GM21576 (cell line): Measurements from ENCODE around the gene CNTN1.

Experiments
- ATAC-seq: cut with Tn5 transposase; IDR thresholded peaks from one replicate; pipeline ENCODE4 v1.9.1; 2021; ENCODE audit warnings: mild to moderate bottlenecking, moderate library complexity; ENCODE audit not compliant: unreplicated experiment

CNTN1 gene

DNA sequence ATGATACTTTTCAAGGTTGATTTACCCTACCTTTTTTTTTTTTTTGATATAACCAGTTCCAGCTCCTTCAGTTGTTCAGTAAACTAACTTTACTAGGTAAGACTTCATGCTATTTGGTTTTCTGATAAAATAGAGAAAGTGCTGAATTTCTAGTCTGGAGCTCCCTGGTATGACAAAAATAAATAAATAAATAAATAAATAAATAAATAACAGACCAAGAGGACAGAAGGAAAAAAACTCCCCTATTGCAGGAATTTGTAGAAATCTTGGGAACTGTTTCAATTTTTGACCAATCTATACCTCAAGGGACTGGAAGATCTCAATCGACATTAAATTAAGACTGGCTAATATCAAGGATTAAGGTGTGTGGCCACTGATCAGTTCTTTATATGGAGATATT, 265.2 kb downstream of the CNTN1 start:
- no peak for ATAC-seq

DNA sequence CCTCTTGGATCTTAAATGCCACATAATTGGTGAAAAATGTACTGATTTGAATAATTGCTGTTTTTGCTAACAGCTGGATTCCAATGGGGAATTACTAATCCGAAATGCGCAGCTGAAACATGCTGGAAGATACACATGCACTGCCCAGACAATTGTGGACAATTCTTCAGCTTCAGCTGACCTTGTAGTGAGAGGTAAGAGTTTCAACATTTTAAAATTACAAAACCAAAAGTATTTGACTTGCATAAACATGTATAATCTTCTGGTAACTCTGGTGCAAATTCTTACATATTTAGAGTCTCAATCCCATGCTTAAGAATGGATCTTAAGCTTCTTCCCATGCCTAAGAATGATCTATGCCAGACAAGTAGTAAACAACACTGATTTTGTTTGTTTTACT, 266.8 kb downstream of the CNTN1 start:
- ATAC-seq = no peak

DNA sequence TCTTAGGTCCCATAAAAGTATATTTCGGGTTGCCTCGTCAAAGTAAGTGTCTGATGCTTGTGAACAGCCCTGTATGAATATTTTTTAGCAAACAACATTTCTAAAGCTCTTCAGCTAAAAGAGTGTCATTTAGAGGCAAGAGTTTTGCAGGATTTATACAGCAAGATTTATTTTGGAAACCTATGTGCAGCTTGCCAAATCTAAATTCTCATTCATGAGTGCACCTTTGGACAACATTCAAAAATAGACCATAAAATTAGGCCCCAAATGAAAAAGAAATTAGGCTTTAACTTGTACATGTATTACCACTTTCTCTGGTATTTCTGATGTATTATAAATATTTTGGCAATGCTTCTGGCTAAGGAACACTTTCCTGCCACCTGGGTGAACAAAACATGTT, 271.5 kb downstream of the CNTN1 start:
- no peak for ATAC-seq

DNA sequence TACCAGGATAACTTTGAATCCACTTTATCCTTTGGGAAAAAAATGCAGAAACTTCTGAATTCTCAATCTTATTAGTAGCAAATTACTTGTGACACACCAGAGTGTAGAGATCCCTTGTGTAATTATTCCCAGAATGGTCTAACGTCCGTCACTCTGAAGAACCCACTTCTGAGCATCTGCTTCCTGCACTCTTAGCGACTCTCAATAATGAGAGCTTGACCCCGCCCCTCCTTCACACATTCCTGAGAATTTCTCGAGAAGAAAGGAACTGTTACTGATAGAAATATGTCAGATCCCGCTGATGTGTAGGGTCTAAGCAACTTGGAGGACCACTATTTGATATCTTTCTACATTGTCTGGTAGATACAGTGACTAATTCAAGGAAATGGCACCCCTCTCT, 277.6 kb downstream of the CNTN1 start:
- no peak for ATAC-seq

DNA sequence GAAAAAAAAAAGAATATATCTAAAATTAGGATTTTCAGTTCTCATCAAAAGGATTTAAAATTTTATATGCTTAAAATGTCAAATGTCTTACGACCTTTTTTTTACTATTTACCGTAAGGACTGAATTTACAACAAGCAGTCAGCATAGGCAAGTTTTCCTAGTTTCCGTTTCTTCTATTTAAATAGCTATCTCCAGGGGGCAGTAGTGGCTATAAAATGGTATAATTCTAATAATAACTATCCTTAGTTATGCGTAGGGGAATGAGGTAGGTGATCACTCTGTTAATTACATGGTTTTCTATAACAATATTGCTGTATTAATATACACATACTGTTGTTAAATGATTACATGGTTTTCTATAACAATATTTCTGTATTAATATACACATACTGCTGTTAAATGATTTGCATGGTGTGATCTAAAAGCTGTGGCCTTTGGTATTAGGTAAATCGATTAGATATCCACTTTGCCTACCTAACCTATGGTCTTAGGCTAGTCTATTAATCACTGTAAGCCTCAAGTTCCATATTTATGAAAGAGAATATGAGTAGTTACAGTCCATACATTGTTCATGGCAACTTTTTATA, 278.2 kb downstream of the CNTN1 start:
- ATAC-seq = no peak

DNA sequence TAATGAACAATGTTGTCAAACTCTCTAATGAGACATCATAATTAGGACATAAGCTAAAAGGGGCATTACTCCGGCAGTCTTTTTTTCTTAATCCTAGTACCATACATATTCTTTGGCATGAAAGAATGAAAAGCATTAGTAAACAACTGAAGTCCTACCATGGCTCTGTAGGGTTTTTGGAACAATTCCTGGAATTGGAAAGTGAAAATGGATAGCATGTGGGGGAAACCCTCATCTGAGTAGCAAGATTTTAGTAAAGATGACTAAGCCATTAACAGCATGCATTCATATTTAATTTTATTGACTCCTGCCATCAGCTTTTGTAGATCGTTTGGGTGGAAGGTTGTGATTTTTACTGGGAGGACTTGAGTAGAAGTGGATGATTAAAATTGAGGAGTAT, 279.7 kb downstream of the CNTN1 start:
- no peak for ATAC-seq

DNA sequence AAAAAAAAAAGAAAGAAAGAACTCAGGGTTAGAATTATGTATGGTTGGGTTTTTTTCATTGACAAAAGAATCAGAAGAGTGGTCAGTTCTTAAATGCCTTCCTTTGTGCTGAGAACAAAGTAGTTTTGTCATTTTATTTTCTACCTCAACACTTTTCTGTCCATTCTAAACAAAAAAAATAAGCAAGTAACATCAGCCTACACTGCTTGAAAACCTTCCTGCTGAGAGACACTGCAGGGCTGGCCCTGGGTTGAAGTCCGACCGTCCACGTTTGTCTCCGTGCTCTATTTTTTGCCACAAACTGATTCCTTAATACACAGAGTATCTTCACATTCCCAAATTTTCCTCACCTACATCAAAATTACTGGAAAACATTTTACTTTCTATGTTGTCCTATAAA, 284.3 kb downstream of the CNTN1 start:
- ATAC-seq = no peak

DNA sequence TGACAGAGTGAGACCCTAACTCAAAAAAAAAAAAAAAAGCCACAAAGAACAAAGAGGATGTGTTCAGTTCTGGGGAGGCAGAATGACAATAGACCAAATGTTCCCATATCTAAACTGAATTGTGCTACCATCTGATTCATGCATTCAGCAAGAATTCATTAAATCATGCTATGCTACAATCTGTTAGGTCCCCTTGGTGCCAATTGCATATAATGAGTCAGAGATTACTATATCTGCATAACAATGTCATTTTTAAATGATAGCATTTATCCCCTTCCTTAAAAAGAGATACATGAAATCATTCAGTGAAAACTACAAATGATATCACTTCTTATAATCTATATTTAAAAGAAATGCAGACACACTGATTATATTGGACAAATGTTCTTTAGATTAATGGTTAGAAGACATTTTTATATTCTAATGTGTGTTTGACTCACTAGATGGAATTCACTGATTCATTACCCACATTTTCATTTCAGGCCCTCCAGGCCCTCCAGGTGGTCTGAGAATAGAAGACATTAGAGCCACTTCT, 288.3 kb downstream of the CNTN1 start:
- no peak for ATAC-seq

DNA sequence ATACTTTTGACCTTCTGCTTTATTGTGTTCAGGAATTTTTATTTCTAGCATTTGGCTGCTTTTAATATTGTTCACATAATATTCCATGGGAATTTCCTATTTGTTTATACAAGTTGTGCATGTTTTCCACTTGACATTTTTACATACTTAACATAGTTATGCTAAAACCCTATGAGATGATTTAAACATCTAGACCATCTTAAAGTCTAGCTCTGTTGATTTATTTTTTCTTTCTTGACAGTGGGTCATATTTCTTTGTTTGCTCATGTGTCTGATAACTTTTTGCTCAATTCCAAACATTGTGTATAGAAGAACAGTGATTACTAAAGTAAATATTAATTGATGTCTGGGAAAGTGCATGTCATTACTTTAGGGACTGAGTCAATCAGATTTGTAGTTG, 293.8 kb downstream of the CNTN1 start:
- ATAC-seq = no peak

DNA sequence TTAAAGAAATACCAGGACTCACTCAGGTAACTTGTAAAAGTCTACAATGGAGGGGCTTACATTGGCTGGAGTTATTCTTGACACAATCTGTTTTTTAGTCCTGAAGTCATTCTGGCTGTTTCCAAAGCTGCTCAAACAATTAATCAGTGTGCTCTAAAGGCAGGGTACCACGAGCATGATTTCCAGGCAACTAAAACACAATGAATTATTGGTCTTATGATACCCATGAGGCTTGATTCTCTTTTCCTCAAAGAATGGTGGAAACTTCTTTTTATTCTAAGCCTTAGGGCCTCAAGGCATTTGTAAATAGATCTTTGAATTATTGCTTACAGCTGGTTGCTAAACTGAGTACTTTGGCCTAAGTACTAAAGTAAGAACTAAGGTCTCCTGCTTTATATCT, 296.1 kb downstream of the CNTN1 start:
- ATAC-seq = no peak

DNA sequence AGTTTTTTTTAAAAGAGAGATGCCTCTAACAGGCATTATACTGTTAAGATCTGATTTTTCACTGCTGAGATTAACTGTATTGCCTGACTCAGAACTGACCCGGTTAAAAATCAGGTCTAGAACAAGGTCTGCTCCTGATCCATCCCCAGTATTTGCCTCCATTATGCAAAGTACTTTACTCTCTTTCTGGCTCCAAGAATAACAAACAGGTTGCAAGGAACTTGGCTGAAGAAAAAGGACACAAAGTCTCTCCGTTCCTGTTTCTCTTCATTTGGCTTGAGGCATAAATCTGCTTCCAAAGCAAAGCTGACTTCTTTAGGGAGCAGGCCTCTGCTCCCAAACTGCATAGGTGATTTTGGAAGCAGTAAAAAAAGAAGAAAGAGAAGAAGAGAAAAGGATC, 296.6 kb downstream of the CNTN1 start:
- ATAC-seq = no peak

DNA sequence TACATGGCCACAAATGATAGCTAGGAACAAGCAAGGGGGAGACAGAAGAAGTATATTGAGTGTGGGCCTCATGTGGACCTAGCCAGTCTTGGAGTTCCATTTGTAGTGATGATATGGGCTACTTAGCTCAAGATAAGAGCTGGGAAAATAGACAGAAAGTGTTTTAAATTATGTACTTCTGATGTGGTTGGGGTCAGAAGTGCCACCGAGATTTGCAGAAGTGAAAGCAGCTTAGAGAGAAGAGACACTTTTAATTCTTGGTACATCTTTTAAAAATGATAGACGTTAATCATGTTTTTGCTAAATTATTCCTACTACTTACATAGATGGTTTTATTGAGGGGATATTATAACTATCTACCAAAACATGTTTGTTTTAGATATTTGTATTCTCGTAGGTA, 297.5 kb downstream of the CNTN1 start:
- no peak for ATAC-seq

DNA sequence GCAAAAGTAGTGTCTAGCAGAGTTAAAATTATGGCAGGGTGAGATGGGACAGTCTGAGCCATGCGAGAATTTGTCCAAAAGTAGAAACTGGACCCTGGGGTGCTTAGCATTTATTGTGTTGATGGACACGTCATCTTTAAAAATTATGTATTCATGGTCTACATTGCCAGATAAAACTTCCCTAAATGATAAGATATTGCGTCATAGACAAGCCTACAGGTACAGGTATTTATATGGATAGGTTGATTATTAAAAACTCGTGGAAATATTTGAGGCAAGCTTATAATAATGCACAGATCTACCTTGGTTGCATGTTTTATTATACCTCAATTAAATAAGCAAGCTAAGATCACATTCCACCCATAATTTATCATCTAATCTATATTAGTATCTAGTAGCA, 299.9 kb downstream of the CNTN1 start:
- no peak for ATAC-seq

DNA sequence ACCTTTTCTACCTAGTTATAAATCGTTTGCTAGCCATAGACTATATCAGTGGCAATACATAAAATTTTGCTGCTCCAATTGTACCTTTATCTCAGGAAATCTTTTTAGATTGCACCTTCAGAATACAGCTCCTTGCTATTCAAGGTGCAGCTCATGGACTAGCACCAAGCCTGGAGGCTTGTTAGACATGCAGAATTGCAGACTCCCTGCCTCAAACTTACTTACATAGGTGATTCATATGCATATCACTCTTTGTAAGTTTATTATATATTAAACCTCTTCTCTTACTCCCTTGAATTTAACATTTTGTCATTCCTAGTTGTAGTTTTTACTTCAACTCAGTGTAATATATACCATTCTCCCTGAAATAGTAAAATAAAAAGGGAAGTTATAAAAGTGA, 300.4 kb downstream of the CNTN1 start:
- no peak for ATAC-seq

DNA sequence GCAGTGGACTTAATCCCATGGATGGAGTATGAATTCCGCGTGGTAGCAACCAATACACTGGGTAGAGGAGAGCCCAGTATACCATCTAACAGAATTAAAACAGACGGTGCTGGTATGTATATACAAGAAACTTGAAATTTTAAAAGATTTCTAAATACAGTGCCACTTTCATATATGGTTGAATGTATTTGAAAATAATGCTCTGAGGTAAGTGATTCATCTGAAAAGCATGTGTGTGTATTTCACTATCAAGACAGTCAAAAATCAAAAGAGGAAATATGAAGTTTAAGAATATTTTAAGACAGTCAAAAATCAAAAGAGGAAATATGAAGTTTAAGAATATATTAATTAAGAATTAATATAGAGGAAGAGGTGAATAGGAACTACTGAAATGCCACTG, 300.9 kb downstream of the CNTN1 start:
- no peak for ATAC-seq

DNA sequence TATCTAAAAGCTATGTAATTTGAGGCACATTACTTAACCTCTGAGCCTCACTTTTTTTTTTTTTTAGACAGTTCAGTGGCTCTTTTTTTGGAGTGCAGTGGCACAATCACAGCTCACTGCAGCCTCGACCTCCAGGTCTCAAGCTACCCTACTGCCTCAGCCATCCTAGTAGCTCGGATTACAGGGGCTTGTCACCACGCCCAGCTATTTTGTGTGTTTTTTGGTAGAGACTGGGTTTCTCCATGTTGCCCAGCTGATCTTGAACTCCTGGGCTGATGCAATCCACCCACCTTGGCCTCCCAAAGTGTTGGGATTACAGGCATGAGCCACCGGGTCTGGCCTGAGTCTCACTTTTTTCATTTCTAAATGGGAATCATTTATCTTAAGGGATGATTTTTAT, 303.9 kb downstream of the CNTN1 start:
- no peak for ATAC-seq

DNA sequence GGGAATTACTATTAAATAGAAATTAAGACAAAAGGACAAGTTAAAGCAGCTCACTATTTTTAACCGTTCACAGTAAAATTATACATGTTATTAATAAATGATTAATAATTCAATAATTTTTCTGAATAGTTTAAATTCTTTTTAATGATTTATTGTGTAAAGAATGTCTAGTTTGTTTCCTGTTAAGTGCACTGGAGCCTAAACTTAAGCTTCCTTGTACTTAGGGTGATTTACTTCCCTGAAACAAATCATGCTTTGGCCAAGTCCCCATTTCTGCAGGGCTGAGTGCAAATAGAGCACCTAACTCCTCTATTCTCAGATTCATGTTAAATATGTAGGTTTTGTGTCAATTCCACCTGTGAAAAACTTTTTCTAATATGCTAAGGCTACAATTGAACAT, 307.0 kb downstream of the CNTN1 start:
- no peak for ATAC-seq

DNA sequence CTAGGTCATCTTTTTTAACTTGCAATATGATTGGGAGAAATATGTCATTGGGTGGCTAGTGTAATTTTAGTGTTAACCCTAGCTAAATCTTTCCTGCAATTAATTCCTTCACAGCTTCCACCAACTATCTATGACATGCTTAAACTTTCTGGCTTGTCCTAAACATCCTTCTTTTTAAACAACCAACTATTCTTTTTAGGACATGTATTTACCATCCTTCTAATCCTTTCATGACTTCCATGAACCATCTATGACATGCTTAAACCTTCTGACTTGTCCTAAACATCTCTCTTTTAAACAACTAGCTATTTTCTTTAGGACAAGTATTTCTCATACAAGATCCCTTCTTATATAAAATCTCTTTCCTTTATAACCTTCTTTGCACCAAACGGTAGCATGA, 316.2 kb downstream of the CNTN1 start:
- no peak for ATAC-seq

DNA sequence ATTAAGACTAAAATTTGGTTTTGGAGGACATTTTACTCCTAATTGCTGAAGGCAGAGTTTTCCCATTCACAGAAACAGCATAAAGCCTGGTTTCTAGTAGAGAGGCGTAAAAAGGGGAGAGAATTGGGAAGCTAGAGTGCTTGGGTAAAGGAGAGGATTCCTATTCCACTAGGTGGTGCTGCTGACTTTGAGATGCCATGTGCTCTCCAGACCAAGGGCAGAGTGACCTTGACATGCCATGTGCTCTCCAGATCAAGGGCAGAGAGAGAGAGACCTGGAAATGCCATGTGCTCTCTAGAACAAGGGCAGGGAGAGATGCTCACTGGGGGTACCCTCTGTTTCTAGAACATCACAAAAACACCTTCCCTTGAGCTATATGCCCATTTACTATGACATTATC, 319.7 kb downstream of the CNTN1 start:
- no peak for ATAC-seq

DNA sequence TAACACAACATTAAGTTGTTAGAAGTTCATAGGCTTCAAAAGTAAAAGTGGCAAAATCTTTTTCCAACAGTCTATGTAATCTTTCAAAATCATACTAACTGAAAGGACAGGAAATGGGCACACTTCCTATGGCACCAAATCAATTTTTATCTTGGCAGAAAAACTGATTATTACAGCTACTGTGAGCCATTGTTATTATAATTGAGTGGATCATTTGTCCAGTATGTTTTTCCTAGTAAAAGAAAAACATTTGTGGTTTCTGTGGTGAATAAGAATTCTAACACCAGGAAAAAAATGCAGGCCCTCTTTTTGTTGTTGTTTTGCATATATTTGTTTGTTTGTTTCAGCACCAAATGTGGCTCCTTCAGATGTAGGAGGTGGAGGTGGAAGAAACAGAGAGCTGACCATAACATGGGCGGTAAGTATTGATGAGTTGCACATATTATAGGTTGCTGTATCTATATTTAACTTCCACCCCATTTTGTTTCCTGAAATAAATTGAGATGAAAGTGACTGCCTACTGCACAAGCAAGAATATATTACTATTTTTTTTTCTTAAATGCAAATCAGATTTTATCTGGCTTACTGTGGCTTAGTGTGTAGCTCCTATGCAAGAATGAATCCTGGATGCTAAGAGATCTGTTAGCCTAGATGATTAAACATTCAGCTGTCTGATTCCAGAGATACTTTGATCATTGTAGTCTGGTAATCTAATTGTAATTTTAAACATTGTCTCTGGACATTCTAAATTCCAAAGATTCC, 321.8 kb downstream of the CNTN1 start:
- ATAC-seq = no peak

DNA sequence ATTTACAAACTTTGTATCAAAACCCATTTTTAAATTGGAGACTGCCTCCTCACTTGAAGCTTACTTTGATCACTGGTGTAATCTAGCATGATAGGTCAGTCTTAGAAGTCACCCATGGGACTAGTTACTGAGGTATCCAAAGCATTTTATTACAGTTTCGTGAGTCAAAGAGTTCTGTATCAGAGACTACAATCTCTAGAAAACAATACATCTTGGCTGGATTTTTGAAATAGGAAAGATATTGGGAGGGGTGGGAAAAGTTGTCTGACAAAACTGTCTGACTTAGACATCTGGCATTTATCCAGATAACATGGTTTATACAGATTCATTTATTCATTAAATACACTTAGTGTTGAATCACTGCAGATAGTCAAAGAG, 322.4 kb downstream of the CNTN1 start:
- no peak for ATAC-seq

DNA sequence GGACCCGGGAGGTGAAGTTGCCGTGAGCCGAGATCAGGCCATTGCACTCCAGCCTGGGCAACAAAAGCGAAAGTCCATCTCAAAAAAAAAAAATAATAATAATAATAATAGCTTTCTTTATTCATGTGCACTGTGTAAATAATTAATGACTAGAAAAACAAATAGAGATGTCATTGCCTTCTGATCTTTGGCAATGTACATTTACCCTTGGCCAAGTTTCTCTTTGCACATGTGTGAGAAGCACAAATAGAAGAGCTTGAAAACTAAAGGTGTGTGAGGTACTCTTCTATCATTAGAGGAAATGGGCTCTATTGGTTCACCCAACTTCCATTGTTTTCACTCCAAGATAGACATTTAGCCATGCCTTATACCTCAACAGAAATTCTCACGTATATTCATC, 325.8 kb downstream of the CNTN1 start:
- ATAC-seq = no peak

DNA sequence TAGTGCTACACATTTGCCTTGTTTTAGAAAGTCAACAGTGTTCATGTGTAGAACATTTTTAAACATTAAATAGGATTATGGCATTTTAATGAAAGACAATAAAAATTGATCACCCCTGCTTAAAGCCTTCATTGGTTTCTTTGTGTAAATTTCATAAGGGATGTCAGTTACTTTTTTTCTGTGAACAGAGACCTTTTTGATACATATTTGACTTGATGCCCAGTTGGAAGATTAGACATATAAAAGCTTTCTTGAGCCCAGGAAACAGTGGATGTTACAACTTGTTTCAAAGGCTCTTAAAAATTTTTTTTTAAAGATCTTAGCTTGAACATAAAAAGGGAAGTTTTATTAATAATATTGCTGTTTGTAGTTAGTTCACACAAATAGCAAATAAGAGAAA, 327.2 kb downstream of the CNTN1 start:
- ATAC-seq = no peak
